Measurements from ENCODE around the gene EBF4.

Gene EBF4

DNA sequence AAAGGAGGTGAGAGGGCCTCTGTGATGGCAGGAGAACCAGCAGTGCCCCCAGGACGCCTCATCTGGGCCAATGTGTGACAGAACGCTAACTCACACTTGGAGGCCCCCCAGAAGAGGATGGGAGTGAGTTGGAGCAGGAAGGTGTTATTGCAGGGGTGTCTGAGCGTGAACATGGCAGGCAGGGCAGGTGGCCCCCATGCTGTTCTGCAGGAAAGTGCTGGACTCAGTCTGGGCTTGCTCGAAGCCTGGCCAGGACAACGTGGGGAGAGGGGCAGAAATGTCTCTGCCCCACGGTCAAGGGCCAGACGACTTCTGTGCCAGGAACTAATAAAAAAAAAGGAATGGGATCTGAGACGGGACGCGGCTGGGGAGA is 931 bp upstream of the EBF4 start:
- Histone ChIP-seq H3K79me2 (no peaks in the 10 kb centered on the region), H3K36me3 (ENCODE audit: control insufficient read depth, insufficient read depth, low read length) (no peaks in the 10 kb centered on the region), H3K27me3 (ENCODE audit: control insufficient read depth, insufficient read depth, low read length) (no peaks in the 10 kb centered on the region), H3K9me3 (ENCODE audit: control insufficient read depth, low read length) (no peaks in the 10 kb centered on the region), H3K4me3 (ENCODE audit: low read depth, low read length) (peak overlapping the region; percentile 60), H3K4me2 (ENCODE audit: low read length) (peak overlapping the region; percentile 77), H3K27ac (peak overlapping the region; percentile 83), H2AFZ (peak overlapping the region; percentile 94), H3K9ac (no peak overlapping the region), H3K4me1 (peaks cover 6% of the 10 kb centered on the region)
- TF ChIP-seq, protein P1, sequence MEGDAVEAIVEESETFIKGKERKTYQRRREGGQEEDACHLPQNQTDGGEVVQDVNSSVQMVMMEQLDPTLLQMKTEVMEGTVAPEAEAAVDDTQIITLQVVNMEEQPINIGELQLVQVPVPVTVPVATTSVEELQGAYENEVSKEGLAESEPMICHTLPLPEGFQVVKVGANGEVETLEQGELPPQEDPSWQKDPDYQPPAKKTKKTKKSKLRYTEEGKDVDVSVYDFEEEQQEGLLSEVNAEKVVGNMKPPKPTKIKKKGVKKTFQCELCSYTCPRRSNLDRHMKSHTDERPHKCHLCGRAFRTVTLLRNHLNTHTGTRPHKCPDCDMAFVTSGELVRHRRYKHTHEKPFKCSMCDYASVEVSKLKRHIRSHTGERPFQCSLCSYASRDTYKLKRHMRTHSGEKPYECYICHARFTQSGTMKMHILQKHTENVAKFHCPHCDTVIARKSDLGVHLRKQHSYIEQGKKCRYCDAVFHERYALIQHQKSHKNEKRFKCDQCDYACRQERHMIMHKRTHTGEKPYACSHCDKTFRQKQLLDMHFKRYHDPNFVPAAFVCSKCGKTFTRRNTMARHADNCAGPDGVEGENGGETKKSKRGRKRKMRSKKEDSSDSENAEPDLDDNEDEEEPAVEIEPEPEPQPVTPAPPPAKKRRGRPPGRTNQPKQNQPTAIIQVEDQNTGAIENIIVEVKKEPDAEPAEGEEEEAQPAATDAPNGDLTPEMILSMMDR (IDR thresholded peaks at IDR 0.05) = no peak

DNA sequence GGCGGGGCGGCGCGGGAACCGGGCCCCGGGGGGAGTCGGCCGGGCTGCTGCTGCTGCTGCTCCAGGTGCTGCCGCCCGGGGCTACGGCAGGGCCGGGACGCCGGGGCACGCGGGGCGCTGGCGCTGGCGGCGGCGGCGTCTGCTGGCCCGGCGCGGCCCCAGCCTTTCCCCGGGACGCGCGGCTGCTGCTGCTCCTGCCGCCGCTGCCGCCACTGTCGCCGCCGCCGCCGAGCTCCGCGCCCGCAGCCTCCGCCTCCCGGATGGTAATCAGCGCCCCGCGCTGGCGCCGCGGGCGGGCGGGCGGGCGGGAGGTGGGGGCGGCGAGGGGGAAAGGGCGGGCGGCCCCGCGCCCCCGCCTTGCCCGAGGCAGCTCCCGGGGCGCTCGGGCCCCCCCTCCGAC is 306 bp downstream of the EBF4 start:
- Histone ChIP-seq H3K27me3 (ENCODE audit: control insufficient read depth, insufficient read depth, low read length) (no peaks in the 10 kb centered on the region), H3K9me3 (ENCODE audit: control insufficient read depth, low read length) (no peaks in the 10 kb centered on the region), H2AFZ (no peak overlapping the region), H3K36me3 (ENCODE audit: control insufficient read depth, insufficient read depth, low read length) (no peaks in the 10 kb centered on the region), H3K4me1 (peaks cover 6% of the 10 kb centered on the region), H3K9ac (no peak overlapping the region), H3K79me2 (no peaks in the 10 kb centered on the region), H3K4me3 (ENCODE audit: low read depth, low read length) (no peak overlapping the region), H3K27ac (no peak overlapping the region), H3K4me2 (ENCODE audit: low read length) (no peak overlapping the region)
- TF ChIP-seq, protein P1 (IDR thresholded peaks at IDR 0.05) = no peak

DNA sequence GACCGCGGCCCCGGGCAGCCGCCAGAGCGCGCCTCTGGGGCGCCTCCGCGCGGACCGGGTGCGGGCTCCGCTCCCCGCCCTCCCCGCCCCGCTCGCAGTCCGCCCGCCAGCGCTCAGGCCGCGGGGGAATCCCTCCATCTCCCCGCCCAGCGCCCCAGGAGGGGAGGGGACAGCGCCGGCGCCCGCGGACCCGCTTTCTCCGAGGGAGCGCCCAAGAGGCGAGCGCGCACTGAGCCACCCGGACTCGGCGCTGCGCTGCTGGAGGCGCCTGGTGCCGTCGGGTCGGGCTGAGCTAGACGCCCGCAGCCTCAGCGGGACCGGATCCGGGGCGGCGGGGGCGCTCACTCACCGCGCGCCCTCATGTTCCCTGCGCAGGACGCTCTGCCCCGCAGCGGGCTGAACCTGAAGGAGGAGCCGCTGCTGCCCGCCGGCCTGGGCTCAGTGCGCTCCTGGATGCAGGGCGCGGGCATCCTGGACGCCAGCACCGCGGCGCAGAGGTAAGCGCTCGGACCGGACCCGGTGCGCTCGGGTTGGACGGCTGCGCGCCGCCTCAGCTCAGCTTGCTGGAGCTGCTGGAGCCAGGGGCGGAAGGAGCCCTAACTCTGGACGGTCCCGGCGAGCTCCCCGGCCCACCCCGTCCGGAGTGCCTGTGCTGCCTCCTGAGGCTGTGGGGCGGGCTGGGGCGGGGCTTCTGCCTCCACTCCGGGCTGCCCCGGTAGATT is 867 bp downstream of the EBF4 start:
- no peaks in the 10 kb centered on the region for H3K27me3 ChIP-seq (ENCODE audit: control insufficient read depth, insufficient read depth, low read length)
- H3K9me3 ChIP-seq (ENCODE audit: control insufficient read depth, low read length) = no peaks in the 10 kb centered on the region
- H3K4me1 ChIP-seq = peaks cover 6% of the 10 kb centered on the region
- no peaks in the 10 kb centered on the region for H3K79me2 ChIP-seq
- H3K36me3 ChIP-seq (ENCODE audit: control insufficient read depth, insufficient read depth, low read length) = no peaks in the 10 kb centered on the region
- H3K4me2 ChIP-seq (ENCODE audit: low read length) = peak overlapping the region; percentile 43
- peak overlapping the region; percentile 54 for H3K4me3 ChIP-seq (ENCODE audit: low read depth, low read length)
- TF ChIP-seq, protein P1 (IDR thresholded peaks at IDR 0.05) = peak; percentile 12
- no peak overlapping the region for H3K27ac ChIP-seq
- no peak overlapping the region for H3K9ac ChIP-seq
- H2AFZ ChIP-seq = peak overlapping the region; percentile 73

DNA sequence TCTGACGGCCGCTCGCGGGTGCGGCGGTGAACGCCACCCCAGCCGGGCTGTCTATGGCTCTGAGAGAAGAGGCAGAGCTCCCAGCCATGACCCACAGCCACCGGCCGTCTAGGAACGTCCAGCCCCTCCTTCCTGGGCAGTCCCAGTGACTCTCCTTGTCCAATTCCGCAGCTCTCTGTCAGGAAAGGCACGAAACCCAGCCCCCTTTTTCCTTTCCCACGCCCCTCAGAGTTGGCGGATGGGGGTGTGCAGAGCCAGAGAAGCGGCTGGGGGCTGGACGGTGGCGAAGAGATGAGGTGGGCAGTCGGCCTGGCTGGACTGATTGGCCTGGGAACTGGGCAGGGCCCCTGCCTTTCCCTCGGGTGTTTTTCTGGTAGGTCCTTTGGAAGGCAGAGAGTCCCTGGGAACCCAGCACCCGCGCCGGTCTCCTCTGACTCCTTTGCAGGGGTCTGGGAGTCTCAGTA is 1.5 kb downstream of the EBF4 start:
- no peaks in the 10 kb centered on the region for H3K9me3 ChIP-seq (ENCODE audit: control insufficient read depth, low read length)
- no peaks in the 10 kb centered on the region for H3K27me3 ChIP-seq (ENCODE audit: control insufficient read depth, insufficient read depth, low read length)
- no peaks in the 10 kb centered on the region for H3K36me3 ChIP-seq (ENCODE audit: control insufficient read depth, insufficient read depth, low read length)
- peak overlapping the region; percentile 73 for H2AFZ ChIP-seq
- H3K9ac ChIP-seq = no peak overlapping the region
- H3K4me2 ChIP-seq (ENCODE audit: low read length) = peak overlapping the region; percentile 43
- H3K79me2 ChIP-seq = no peaks in the 10 kb centered on the region
- H3K4me1 ChIP-seq = peaks cover 6% of the 10 kb centered on the region
- TF ChIP-seq, protein P1 (IDR thresholded peaks at IDR 0.05) = no peak
- H3K27ac ChIP-seq = no peak overlapping the region
- peak overlapping the region; percentile 54 for H3K4me3 ChIP-seq (ENCODE audit: low read depth, low read length)

DNA sequence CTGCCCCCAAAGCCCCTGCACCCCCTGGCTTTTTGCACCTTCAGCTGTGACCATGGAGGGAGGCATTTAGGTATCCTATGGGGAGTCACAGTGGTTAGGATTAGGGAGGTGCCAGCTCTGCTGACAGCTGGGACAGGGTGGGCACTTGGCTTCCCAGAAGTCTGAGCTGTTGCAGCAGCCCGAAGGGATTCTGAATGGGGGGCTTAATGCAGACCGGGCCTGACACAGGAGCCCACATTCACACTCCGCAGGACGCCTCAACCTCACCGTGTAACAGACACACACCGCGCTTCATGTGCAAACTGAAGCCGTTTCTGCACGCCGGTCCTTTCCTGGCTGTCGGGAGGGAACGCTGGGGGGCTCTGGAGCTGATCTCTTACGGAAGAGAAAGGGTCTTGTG is 1.9 kb downstream of the EBF4 start:
- TF ChIP-seq, protein P1 (IDR thresholded peaks at IDR 0.05) = no peak
- no peak overlapping the region for H3K4me3 ChIP-seq (ENCODE audit: low read depth, low read length)
- no peaks in the 10 kb centered on the region for H3K79me2 ChIP-seq
- peaks cover 6% of the 10 kb centered on the region for H3K4me1 ChIP-seq
- no peak overlapping the region for H2AFZ ChIP-seq
- H3K27me3 ChIP-seq (ENCODE audit: control insufficient read depth, insufficient read depth, low read length) = no peaks in the 10 kb centered on the region
- no peaks in the 10 kb centered on the region for H3K9me3 ChIP-seq (ENCODE audit: control insufficient read depth, low read length)
- H3K36me3 ChIP-seq (ENCODE audit: control insufficient read depth, insufficient read depth, low read length) = no peaks in the 10 kb centered on the region
- no peak overlapping the region for H3K9ac ChIP-seq
- no peak overlapping the region for H3K27ac ChIP-seq
- H3K4me2 ChIP-seq (ENCODE audit: low read length) = no peak overlapping the region
